ENCODE data around the gene ACO2. TPM values are rescaled to one million over a fixed set of nuclear protein-coding genes. Genes with fewer than 3 reads are reported as not detected.

ACO2 gene
- total and polyA plus RNA-seq, 2 of the 4 experiments (the other 2 are of a cell fraction): 71.3 to 72.9 TPM

- peaks cover 29% of the 10 kb centered on the region for H3K36me3 ChIP-seq (ENCODE audit: control insufficient read depth, insufficient read depth, low read length)
- H3K9ac ChIP-seq (ENCODE audit: low read depth, low read length): no peak overlapping the region
- H4K91ac ChIP-seq (ENCODE audit: insufficient read depth, low read depth, low read length): no peak overlapping the region
- no peak overlapping the region for H3K4me2 ChIP-seq (ENCODE audit: low read depth, low read length)
- ChIA-PET POLR2A (ENCODE audit: unreplicated experiment) (interaction anchor here (0.6 kb wide), 1 partner anchor 69 kb away, joined by 3 read pairs; no protein-coding TSS in a partner anchor), CTCF (interaction anchor here (1.4 kb wide), 1 partner anchor 10 kb away, joined by 4 read pairs; no protein-coding TSS in a partner anchor)
- no peak overlapping the region for H3K4me3 ChIP-seq (ENCODE audit: insufficient read depth, low read depth, low read length)
- no peak overlapping the region for H2BK15ac ChIP-seq (ENCODE audit: low read depth, low read length)
- H3K18ac ChIP-seq (ENCODE audit: low read depth, low read length): no peak overlapping the region
- H2AFZ ChIP-seq (replicated peaks; ENCODE audit: low read length, poor library complexity): no peak overlapping the region
- DNase-seq (no peak), ATAC-seq (ENCODE audit: low read depth) (no peak)
- H3K56ac ChIP-seq (ENCODE audit: extremely low read depth, insufficient read depth, low read length): no peak overlapping the region
- no peak overlapping the region for H2AK9ac ChIP-seq (replicated peaks; ENCODE audit: low read depth, low read length, poor library complexity)
- H3K9me3 ChIP-seq (ENCODE audit: control insufficient read depth, insufficient read depth, low read length): no peaks in the 10 kb centered on the region
- dilution Hi-C loops (cut with HindIII; ENCODE audit: low sequenced_read_pairs, unreplicated experiment) (no loop called here), intact Hi-C loops (cut with micrococcal nuclease) (loop anchor here (2.0 to 5.0 kb wide), 2 partner anchors 70 to 344 kb away; partner anchors contain the start of gene TOB2), in situ Hi-C loops (cut with MboI; ENCODE audit: low sequenced_read_pairs) (loop anchor here (5.0 to 25.0 kb wide), 2 partner anchors 114 to 579 kb away; no protein-coding TSS in a partner anchor)
- no peak overlapping the region for H3K4ac ChIP-seq (ENCODE audit: low read depth, low read length)
- H3K14ac ChIP-seq (replicated peaks; ENCODE audit: low read depth, low read length): no peak overlapping the region
- no peak overlapping the region for H3K23ac ChIP-seq (ENCODE audit: low read depth, low read length)
- H4K20me1 ChIP-seq (ENCODE audit: insufficient read depth, low read length): peaks cover 7% of the 10 kb centered on the region
- WGBS, 2 experiments (ENCODE audit: extremely low coverage in 2 of 2, insufficient read length in 1 of 2): 100% methylated on average over 4 of the region's 8 CpGs; no CpG with 5 or more reads in 1 of the 2 experiments
- H4K5ac ChIP-seq (ENCODE audit: low read depth, low read length): no peak overlapping the region
- H3K79me1 ChIP-seq (ENCODE audit: low read depth in 1 of 2, low read length in 2 of 2): peaks cover 6 to 30% of the 10 kb centered on the region in 2 experiments; a peak in 3 of 4 replicates
- no TSS peak for BruUV-seq (replicated peaks)
- peaks cover 15% of the 10 kb centered on the region for H3K4me1 ChIP-seq (ENCODE audit: control insufficient read depth, insufficient read depth, low read length)
- TF ChIP-seq CHD1 (IDR thresholded peaks at IDR 0.05; ENCODE audit: low read depth, low read length) (no peak), RFX5 (IDR thresholded peaks at IDR 0.05; ENCODE audit: low read depth, low read length) (no peak), CEBPB (IDR thresholded peaks at IDR 0.05; ENCODE audit: low read depth, low read length) (no peak), ELK1 (IDR thresholded peaks at IDR 0.05; ENCODE audit: borderline replicate concordance, low read depth, low read length) (no peak), USF2 (IDR thresholded peaks at IDR 0.05; ENCODE audit: low read depth, low read length) (no peak), POLR2A (IDR thresholded peaks at IDR 0.05; ENCODE audit: low read depth, low read length) (no peak), MAFK (IDR thresholded peaks at IDR 0.05; ENCODE audit: low read depth, low read length) (no peak), RAD21 (IDR thresholded peaks at IDR 0.05; ENCODE audit: low read length) (no peak), BHLHE40 (IDR thresholded peaks at IDR 0.05; ENCODE audit: low read depth, low read length) (no peak), MXI1 (IDR thresholded peaks at IDR 0.05; ENCODE audit: borderline replicate concordance, low read depth, low read length) (no peak), CTCF (conservative IDR thresholded peaks at IDR 0.05; ENCODE audit: low read depth, low read length) (no peak), SMC3 (IDR thresholded peaks at IDR 0.05; ENCODE audit: low read depth, low read length) (no peak), MAZ (IDR thresholded peaks at IDR 0.05; ENCODE audit: borderline replicate concordance, low read depth, low read length) (no peak)
- no peaks in the 10 kb centered on the region for H3K27me3 ChIP-seq (ENCODE audit: control insufficient read depth, insufficient read depth, low read length)
- H2BK120ac ChIP-seq (ENCODE audit: low read depth, low read length): no peak overlapping the region
- no peak overlapping the region for H2AK5ac ChIP-seq (ENCODE audit: low read depth, low read length)
- H4K8ac ChIP-seq (ENCODE audit: low read depth in 2 of 2, low read length in 2 of 2): no peak overlapping the region
- no peak overlapping the region for H3K27ac ChIP-seq (ENCODE audit: insufficient read depth, low read length)
- no peak overlapping the region for H2BK5ac ChIP-seq (ENCODE audit: low read depth, low read length, poor library complexity, severe bottlenecking)
- H3K9me1 ChIP-seq (ENCODE audit: insufficient read depth, low read length): peaks cover 7% of the 10 kb centered on the region
- H2BK20ac ChIP-seq (ENCODE audit: low read depth, low read length): no peak overlapping the region
These were observed 47.5 kb downstream of the ACO2 start for GRCh38 chr22:41516462-41516861.
